Gastroesophageal sphincter (tissue), 4 donors: ENCODE results near the gene GFRAL. TPM values are rescaled to one million over a fixed set of nuclear protein-coding genes. Genes with fewer than 3 reads are reported as not detected.

Source experiments
- ATAC-seq: fragments of 150-250 bp; one replicate; pipeline ENCODE4 v1.9.1; 2016; ENCODE audit warnings: mild to moderate bottlenecking, moderate library complexity
- H3K27ac ChIP-seq, 4 donors: fragments of 200-600 bp; sonication (generic) in 3 of 4; 1 replicate in 3 of 4; 2 replicates in 1 of 4; pipeline ENCODE4 v1.5.1; 2016 to 2019
- H3K27me3 ChIP-seq: fragments of 200-600 bp; sonication (generic); one replicate; pipeline ENCODE4 v1.5.1; 2019
- H3K36me3 ChIP-seq, 2 donors: fragments of 200-600 bp; sonication (generic); one replicate each; pipeline ENCODE4 v1.5.1; 2019; ENCODE audit warnings: control low read depth in 1 of 2
- H3K4me1 ChIP-seq, 3 donors: fragments of 200-600 bp; sonication (generic); 1 replicate in 2 of 3; 2 replicates in 1 of 3; pipeline ENCODE4 v1.5.1; 2016 to 2019; ENCODE audit warnings: control low read depth in 2 of 3
- H3K4me3 ChIP-seq, 2 donors: fragments of 200-600 bp; sonication (generic); one replicate each; pipeline ENCODE4 v1.5.1; 2019; ENCODE audit warnings: mild to moderate bottlenecking in 1 of 2, moderate library complexity in 1 of 2
- H3K9me3 ChIP-seq, 3 donors: fragments of 200-600 bp; sonication (generic); one replicate each; pipeline ENCODE4 v1.5.1; 2017 to 2019; ENCODE audit warnings: control low read depth in 2 of 3
- CTCF ChIP-seq, 4 experiments: fragments of 200-600 bp in 2 of 4; fragments of 450-650 bp in 2 of 4; sonication (generic) in 1 of 4; IDR thresholded peaks; one replicate each; pipeline ENCODE4 v1.5.1; 2017 to 2019; ENCODE audit warnings: antibody characterized with exemption in 4 of 4, mild to moderate bottlenecking in 2 of 4, moderate library complexity in 2 of 4
- EP300 ChIP-seq: sonication (generic); formaldehyde crosslinking; IDR thresholded peaks from one replicate; pipeline ENCODE4 v1.6.1; 2017; ENCODE audit warnings: antibody characterized with exemption, mild to moderate bottlenecking
- POLR2A ChIP-seq, 2 donors: fragments of 450-650 bp; IDR thresholded peaks; one replicate each; pipeline ENCODE4 v1.6.1; 2017; ENCODE audit warnings: antibody characterized with exemption in 2 of 2, mild to moderate bottlenecking in 2 of 2, moderate library complexity in 1 of 2
- POLR2AphosphoS5 ChIP-seq: sonication (generic); formaldehyde crosslinking; IDR thresholded peaks from one replicate; pipeline ENCODE4 v1.6.1; 2017; ENCODE audit warnings: antibody characterized with exemption
- WGBS, 2 donors: methylation state at CpG; one replicate each; pipeline ENCODE4 v1.1.5; 2018; ENCODE audit warnings: low coverage in 1 of 2; 5-methylcytosine and 5-hydroxymethylcytosine counted together
- total RNA-seq, 4 donors: library from RNA; depleted of rRNA; stranded (reverse); fragments of >200 nt; gene quantifications; one replicate each; pipeline ENCODE4 v1.1.0, GENCODE V29; 2016

The GFRAL gene
- total RNA-seq, 4 donors from 2014 or later, result not detected

GRCh38 chr6:55319961-55320695 is 7.1 kb upstream of the GFRAL start:
- no peaks in the 10 kb centered on the region for H3K4me1 ChIP-seq
- H3K27ac ChIP-seq, result no peak overlapping the region
- H3K4me3 ChIP-seq, result no peak overlapping the region
- no peaks in the 10 kb centered on the region for H3K36me3 ChIP-seq
- no peak for TF ChIP-seq CTCF (IDR thresholded peaks at IDR 0.05)
- no peaks in the 10 kb centered on the region for H3K27me3 ChIP-seq
- H3K9me3 ChIP-seq, result no peaks in the 10 kb centered on the region
- no peak for ATAC-seq

GRCh38 chr6:55320696-55321086 is 6.6 kb upstream of the GFRAL start:
- H3K36me3 ChIP-seq, result no peaks in the 10 kb centered on the region
- H3K27ac ChIP-seq, result no peak overlapping the region
- no peak overlapping the region for H3K4me3 ChIP-seq
- no peak for TF ChIP-seq CTCF (IDR thresholded peaks at IDR 0.05)
- TF ChIP-seq POLR2A (IDR thresholded peaks at IDR 0.05), result no peak
- TF ChIP-seq POLR2AphosphoS5, result no peak
- no peak for TF ChIP-seq EP300
- no peaks in the 10 kb centered on the region for H3K27me3 ChIP-seq
- no peak for ATAC-seq
- 42 to 50% methylated on average over 2 of the region's 2 CpGs for WGBS, 2 donors
- no peaks in the 10 kb centered on the region for H3K9me3 ChIP-seq
- no peaks in the 10 kb centered on the region for H3K4me1 ChIP-seq

- TF ChIP-seq POLR2AphosphoS5 (no peak), POLR2A (IDR thresholded peaks at IDR 0.05) (no peak), EP300 (no peak), CTCF (IDR thresholded peaks at IDR 0.05) (no peak)
- Histone ChIP-seq H3K36me3 (no peaks in the 10 kb centered on the region), H3K4me1 (no peaks in the 10 kb centered on the region)
Measured at GRCh38 chr6:55377150-55377549, 49.9 kb downstream of the GFRAL start.

DNA sequence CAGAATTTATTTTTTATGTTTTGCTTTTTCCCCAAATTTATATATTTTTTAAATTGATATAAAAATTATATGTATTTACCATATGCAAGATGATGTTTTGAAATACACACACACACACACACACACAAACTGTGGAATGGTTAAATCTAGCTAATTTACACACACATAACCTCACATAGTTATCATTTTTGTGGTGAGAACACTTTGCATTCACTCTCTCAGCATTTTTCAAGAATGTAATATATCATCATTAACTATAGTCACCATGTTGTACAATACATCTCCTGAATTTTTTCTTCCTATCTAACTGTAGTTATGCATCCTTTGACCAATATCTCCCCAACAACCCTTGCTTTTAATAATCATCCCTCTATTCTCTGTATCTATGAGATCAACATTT is 52.2 kb downstream of the GFRAL start:
- no peak for ATAC-seq
- no peaks in the 10 kb centered on the region for H3K4me1 ChIP-seq
- no peaks in the 10 kb centered on the region for H3K9me3 ChIP-seq
- H3K27me3 ChIP-seq, result no peaks in the 10 kb centered on the region
- H3K36me3 ChIP-seq, result no peaks in the 10 kb centered on the region
- H3K4me3 ChIP-seq, result no peak overlapping the region
- TF ChIP-seq CTCF (IDR thresholded peaks at IDR 0.05), result no peak
- TF ChIP-seq POLR2AphosphoS5, result no peak
- TF ChIP-seq EP300, result no peak
- no peak for TF ChIP-seq POLR2A (IDR thresholded peaks at IDR 0.05)
- H3K27ac ChIP-seq, result no peak overlapping the region

More at GRCh38 chr6:55377150-55377549, 49.9 kb downstream of the GFRAL start:
- 66 to 77% methylated on average over 2 of the region's 2 CpGs for WGBS, 2 donors
- Histone ChIP-seq H3K4me3 (no peak overlapping the region), H3K27ac (no peak overlapping the region), H3K27me3 (no peaks in the 10 kb centered on the region), H3K9me3 (no peaks in the 10 kb centered on the region)
- ATAC-seq, result no peak

- WGBS, 2 donors, result 17 to 71% methylated on average over 1 of the region's 1 CpG
- no peak for TF ChIP-seq EP300
- no peak for TF ChIP-seq POLR2AphosphoS5
- no peak for TF ChIP-seq POLR2A (IDR thresholded peaks at IDR 0.05)
- Histone ChIP-seq H3K4me3 (no peak overlapping the region), H3K27ac (no peak overlapping the region), H3K36me3 (no peaks in the 10 kb centered on the region), H3K4me1 (no peaks in the 10 kb centered on the region), H3K27me3 (no peaks in the 10 kb centered on the region), H3K9me3 (no peaks in the 10 kb centered on the region)
- ATAC-seq, result no peak
Measured at GRCh38 chr6:55379895-55380294, 52.6 kb downstream of the GFRAL start.
